ENCODE data around the gene DISC1.

DNA sequence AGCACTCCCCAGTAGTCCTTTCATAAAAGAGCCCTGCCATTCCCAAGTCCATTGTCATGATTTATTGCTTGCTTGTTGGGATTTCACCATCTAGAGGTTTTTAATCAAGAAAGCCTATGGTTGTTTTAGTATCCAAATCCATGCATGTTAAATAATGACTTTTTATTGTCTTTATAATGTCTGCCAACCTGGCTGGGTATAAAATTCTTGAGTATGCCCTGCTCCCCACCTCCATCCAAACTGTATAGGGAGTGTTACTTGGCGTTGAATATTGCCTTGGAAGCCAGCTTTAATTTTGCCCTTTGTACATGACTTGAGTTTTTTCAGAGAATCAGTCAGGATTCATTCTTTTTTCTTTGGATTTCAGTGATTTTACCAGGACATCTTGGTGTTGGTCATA lies 44.2 kb downstream of the DISC1 start:
- TF ChIP-seq, protein P1, sequence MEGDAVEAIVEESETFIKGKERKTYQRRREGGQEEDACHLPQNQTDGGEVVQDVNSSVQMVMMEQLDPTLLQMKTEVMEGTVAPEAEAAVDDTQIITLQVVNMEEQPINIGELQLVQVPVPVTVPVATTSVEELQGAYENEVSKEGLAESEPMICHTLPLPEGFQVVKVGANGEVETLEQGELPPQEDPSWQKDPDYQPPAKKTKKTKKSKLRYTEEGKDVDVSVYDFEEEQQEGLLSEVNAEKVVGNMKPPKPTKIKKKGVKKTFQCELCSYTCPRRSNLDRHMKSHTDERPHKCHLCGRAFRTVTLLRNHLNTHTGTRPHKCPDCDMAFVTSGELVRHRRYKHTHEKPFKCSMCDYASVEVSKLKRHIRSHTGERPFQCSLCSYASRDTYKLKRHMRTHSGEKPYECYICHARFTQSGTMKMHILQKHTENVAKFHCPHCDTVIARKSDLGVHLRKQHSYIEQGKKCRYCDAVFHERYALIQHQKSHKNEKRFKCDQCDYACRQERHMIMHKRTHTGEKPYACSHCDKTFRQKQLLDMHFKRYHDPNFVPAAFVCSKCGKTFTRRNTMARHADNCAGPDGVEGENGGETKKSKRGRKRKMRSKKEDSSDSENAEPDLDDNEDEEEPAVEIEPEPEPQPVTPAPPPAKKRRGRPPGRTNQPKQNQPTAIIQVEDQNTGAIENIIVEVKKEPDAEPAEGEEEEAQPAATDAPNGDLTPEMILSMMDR (conservative IDR thresholded peaks at IDR 0.05 in 1 of 2, IDR thresholded peaks at IDR 0.05 in 1 of 2; ENCODE audit: low read depth in 1 of 2, low read length in 2 of 2), result no peak
- TF ChIP-seq EZH2 (IDR thresholded peaks at IDR 0.05; ENCODE audit: low read length, missing control alignments), result no peak

All from fibroblast of lung (primary cell).